B cell (primary cell): Measurements from ENCODE around the gene ZBTB32. TPM values are rescaled to one million over a fixed set of nuclear protein-coding genes. Genes with fewer than 3 reads are reported as not detected.

Experiments used
- ATAC-seq: fragments of 200-7000 bp; cut with Tn5 transposase; one replicate; pipeline ENCODE4 v1.10.0; 2021; ENCODE audit warnings: low read depth, mild to moderate bottlenecking, moderate number of reproducible peaks, moderate library complexity
- CTCF ChIA-PET: fragments of 350-600 bp; sonication (Branson Sonifier 250); formaldehyde crosslinking; loops from one replicate; lab custom pipeline; 2021; ENCODE audit warnings: antibody characterized with exemption, inconsistent platforms; lab: Charles Lee
- POLR2A ChIA-PET: fragments of 350-600 bp; sonication (Branson Sonifier 250); formaldehyde crosslinking; loops from one replicate; lab custom pipeline; 2021; ENCODE audit warnings: antibody characterized with exemption; lab: Charles Lee
- DNase-seq: peaks from one replicate; pipeline ENCODE4 v3.0.0; 2013
- H2AFZ ChIP-seq: 2 replicates; pipeline ENCODE4 v1.6.1; 2012; ENCODE audit warnings: mild to moderate bottlenecking, low read depth, low read length; ENCODE audit not compliant: insufficient read depth, poor library complexity, severe bottlenecking
- H3K27ac ChIP-seq, 2 donors: 1 replicate in 1 of 2; 2 replicates in 1 of 2; pipeline ENCODE4 v1.5.1; 2012 to 2013; ENCODE audit warnings: low read length in 2 of 2, mild to moderate bottlenecking in 2 of 2, moderate library complexity in 1 of 2
- H3K27me3 ChIP-seq, 4 experiments: fragments of 200-600 bp in 1 of 4; sonication (generic) in 1 of 4; replicated peaks in 1 of 4; 1 replicate in 2 of 4; 2 replicates in 2 of 4; pipeline versions ENCODE4 v1.6.1 to v1.7.0; 2013 to 2016; ENCODE audit warnings: low read length in 3 of 4, mild to moderate bottlenecking in 2 of 4, mixed read lengths in 1 of 4, moderate library complexity in 1 of 4; ENCODE audit not compliant: insufficient read depth in 4 of 4, control insufficient read depth in 3 of 4; ENCODE audit errors: control extremely low read depth in 1 of 4
- H3K36me3 ChIP-seq, 2 experiments: replicated peaks in 1 of 2; 1 replicate in 1 of 2; 2 replicates in 1 of 2; pipeline versions ENCODE4 v1.6.1 to v1.7.1; 2013; ENCODE audit warnings: low read length in 1 of 2; ENCODE audit not compliant: insufficient read depth in 2 of 2, control insufficient read depth in 1 of 2; ENCODE audit errors: control extremely low read depth in 1 of 2, extremely low read depth in 1 of 2
- H3K4me1 ChIP-seq, 2 donors: fragments of 200-600 bp in 1 of 2; sonication (generic) in 1 of 2; 1 replicate in 1 of 2; 2 replicates in 1 of 2; pipeline versions ENCODE4 v1.5.1 to v1.6.1; 2013 to 2017; ENCODE audit warnings: low read length in 2 of 2; ENCODE audit not compliant: control insufficient read depth in 2 of 2, insufficient read depth in 2 of 2
- H3K4me2 ChIP-seq: replicated peaks from 2 replicates; pipeline ENCODE3; 2012; ENCODE audit warnings: mild to moderate bottlenecking, low read depth, low read length; ENCODE audit not compliant: poor library complexity, severe bottlenecking
- H3K4me3 ChIP-seq, 5 experiments: fragments of 200-600 bp in 1 of 5; sonication (generic) in 1 of 5; 1 replicate in 3 of 5; 2 replicates in 2 of 5; pipeline versions ENCODE4 v1.5.1 to v1.7.0; 2011 to 2016; ENCODE audit warnings: low read length in 4 of 5, mild to moderate bottlenecking in 4 of 5, low read depth in 2 of 5, control low read depth in 1 of 5, moderate library complexity in 1 of 5; ENCODE audit not compliant: insufficient read depth in 1 of 5; ENCODE audit errors: control extremely low read depth in 1 of 5, extremely low read depth in 1 of 5
- H3K79me2 ChIP-seq: fragments of 200-600 bp; sonication (generic); one replicate; pipeline ENCODE4 v1.6.0; 2016; ENCODE audit warnings: low read length; ENCODE audit not compliant: control insufficient read depth, insufficient read depth
- H3K9ac ChIP-seq: fragments of 200-600 bp; sonication (generic); 2 replicates; pipeline ENCODE4 v1.6.1; 2017; ENCODE audit warnings: mild to moderate bottlenecking, low read length, moderate library complexity
- H3K9me3 ChIP-seq, 3 donors: one replicate each; pipeline versions ENCODE4 v1.6.1 to v1.7.1; 2013; ENCODE audit warnings: low read length in 2 of 3; ENCODE audit not compliant: control insufficient read depth in 2 of 3, insufficient read depth in 1 of 3; ENCODE audit errors: control extremely low read depth in 1 of 3
- H4K20me1 ChIP-seq: 2 replicates; pipeline ENCODE4 v1.6.0; 2012; ENCODE audit warnings: mild to moderate bottlenecking, low read length; ENCODE audit not compliant: insufficient read depth, control insufficient read depth, poor library complexity, severe bottlenecking
- H3K27ac Mint-ChIP-seq: one replicate; pipeline ENCODE4 v1.8.0; 2021; ENCODE audit warnings: mixed read lengths
- H3K27me3 Mint-ChIP-seq: one replicate; pipeline ENCODE4 v1.8.0; 2021; ENCODE audit warnings: mixed read lengths
- H3K4me1 Mint-ChIP-seq: one replicate; pipeline ENCODE4 v1.8.0; 2021; ENCODE audit warnings: mixed read lengths
- H3K4me3 Mint-ChIP-seq: one replicate; pipeline ENCODE4 v1.8.0; 2021; ENCODE audit warnings: mixed read lengths
- H3K9me3 Mint-ChIP-seq: one replicate; pipeline ENCODE4 v1.8.0; 2022; ENCODE audit warnings: mixed read lengths; ENCODE audit not compliant: insufficient read depth
- CTCF ChIP-seq: fragments of 200-600 bp; IDR thresholded peaks from one replicate; pipeline ENCODE4 v1.8.0; 2022; ENCODE audit warnings: antibody characterized with exemption, mild to moderate bottlenecking
- EZH2 ChIP-seq: IDR thresholded peaks from 2 replicates; pipeline ENCODE4 v1.6.1; 2012; ENCODE audit warnings: borderline replicate concordance, low read depth, mild to moderate bottlenecking, moderate library complexity, low read length; ENCODE audit not compliant: insufficient read depth, poor library complexity, severe bottlenecking
- WGBS: methylation state at CpG from one replicate; pipeline ENCODE4 v1.1.5; 2013; ENCODE audit warnings: missing lambda C conversion rate; ENCODE audit not compliant: insufficient coverage; 5-methylcytosine and 5-hydroxymethylcytosine counted together
- intact Hi-C: fragments of 100-400 bp; cut with micrococcal nuclease; formaldehyde crosslinking; loops from one replicate; pipeline ENCODE4 v1.10.0; 2022
- polyA plus RNA-seq: library from polyadenylated mRNA; depleted of rRNA; stranded (reverse); fragments of >200 nt; gene quantifications from 2 replicates; pipeline ENCODE4 v1.2.3, GENCODE V29; 2012
- total RNA-seq, 2 donors: library from RNA; stranded (reverse); fragments of 120-200 nt in 1 of 2; gene quantifications; 1 replicate in 1 of 2; 2 replicates in 1 of 2; pipeline versions ENCODE4 v1.2.3 to v1.2.4, GENCODE V29; 2013 to 2022

ZBTB32 gene
- total and polyA plus RNA-seq, 2 donors (not counting 1 experiment from before 2014, with no cell fraction given): 18.9 to 28.1 TPM

- 92% methylated on average over 12 of the region's 35 CpGs for WGBS
- peaks cover 42% of the 10 kb centered on the region for H4K20me1 ChIP-seq
- DNase-seq (no peak), ATAC-seq (no peak)
- POLR2A ChIA-PET: no interaction called here
- no peaks in the 10 kb centered on the region for H3K27me3 ChIP-seq
- H3K4me3 ChIP-seq: no peak overlapping the region
- peaks cover 7 to 15% of the 10 kb centered on the region in 2 donors for H3K4me1 ChIP-seq
- H3K9ac ChIP-seq: no peak overlapping the region
- no peak overlapping the region for H3K4me2 ChIP-seq
- H2AFZ ChIP-seq: no peak overlapping the region
- Mint-ChIP-seq H3K27ac (peak overlapping the region; percentile 29), H3K27me3 (no peaks in the 10 kb centered on the region), H3K9me3 (no peaks in the 10 kb centered on the region), H3K4me3 (no peak overlapping the region), H3K4me1 (peaks cover 22% of the 10 kb centered on the region)
- H3K27ac ChIP-seq: no peak overlapping the region
- H3K9me3 ChIP-seq: no peaks in the 10 kb centered on the region
- TF ChIP-seq EZH2 (no peak), CTCF (no peak)
- CTCF ChIA-PET: no interaction called here
- intact Hi-C loops: no loop called here
- peaks cover 5 to 82% of the 10 kb centered on the region in 2 experiments for H3K36me3 ChIP-seq
- H3K79me2 ChIP-seq: peaks cover 37% of the 10 kb centered on the region
Observed at GRCh38 chr19:35733180-35734125, 29.1 kb downstream of the ZBTB32 start.

- Histone ChIP-seq H3K4me3 (no peak overlapping the region), H3K79me2 (peaks cover 33% of the 10 kb centered on the region), H3K9ac (no peak overlapping the region), H3K4me1 (peaks cover 7 to 15% of the 10 kb centered on the region in 2 donors), H3K27ac (no peak overlapping the region), H4K20me1 (peaks cover 48% of the 10 kb centered on the region), H2AFZ (no peak overlapping the region), H3K4me2 (no peak overlapping the region), H3K36me3 (peaks cover 2 to 82% of the 10 kb centered on the region in 2 experiments), H3K9me3 (no peaks in the 10 kb centered on the region), H3K27me3 (no peaks in the 10 kb centered on the region)
- Mint-ChIP-seq H3K4me3 (no peak overlapping the region), H3K4me1 (peaks cover 28% of the 10 kb centered on the region), H3K27ac (peak overlapping the region; percentile 13), H3K27me3 (no peaks in the 10 kb centered on the region), H3K9me3 (no peaks in the 10 kb centered on the region)
- no peak for TF ChIP-seq CTCF
- TF ChIP-seq EZH2: no peak
- intact Hi-C loops: no loop called here
- ChIA-PET POLR2A (no interaction called here), CTCF (no interaction called here)
- WGBS: 98% methylated on average over 8 of the region's 8 CpGs
- ATAC-seq: no peak
- no peak for DNase-seq
Observed at GRCh38 chr19:35734273-35734672, 29.9 kb downstream of the ZBTB32 start.
